ENCODE data around the gene ARID3A. TPM values are rescaled to one million over a fixed set of nuclear protein-coding genes. Genes with fewer than 3 reads are reported as not detected.
A peak's percentile ranks its signal among the peaks of the same experiment; 100 is the strongest.

The ARID3A gene
- total and polyA plus RNA-seq, 2 of the 13 experiments (the other 11 are each of a cell fraction or from before 2014, with no cell fraction given): 71.3 to 77.9 TPM

DNA sequence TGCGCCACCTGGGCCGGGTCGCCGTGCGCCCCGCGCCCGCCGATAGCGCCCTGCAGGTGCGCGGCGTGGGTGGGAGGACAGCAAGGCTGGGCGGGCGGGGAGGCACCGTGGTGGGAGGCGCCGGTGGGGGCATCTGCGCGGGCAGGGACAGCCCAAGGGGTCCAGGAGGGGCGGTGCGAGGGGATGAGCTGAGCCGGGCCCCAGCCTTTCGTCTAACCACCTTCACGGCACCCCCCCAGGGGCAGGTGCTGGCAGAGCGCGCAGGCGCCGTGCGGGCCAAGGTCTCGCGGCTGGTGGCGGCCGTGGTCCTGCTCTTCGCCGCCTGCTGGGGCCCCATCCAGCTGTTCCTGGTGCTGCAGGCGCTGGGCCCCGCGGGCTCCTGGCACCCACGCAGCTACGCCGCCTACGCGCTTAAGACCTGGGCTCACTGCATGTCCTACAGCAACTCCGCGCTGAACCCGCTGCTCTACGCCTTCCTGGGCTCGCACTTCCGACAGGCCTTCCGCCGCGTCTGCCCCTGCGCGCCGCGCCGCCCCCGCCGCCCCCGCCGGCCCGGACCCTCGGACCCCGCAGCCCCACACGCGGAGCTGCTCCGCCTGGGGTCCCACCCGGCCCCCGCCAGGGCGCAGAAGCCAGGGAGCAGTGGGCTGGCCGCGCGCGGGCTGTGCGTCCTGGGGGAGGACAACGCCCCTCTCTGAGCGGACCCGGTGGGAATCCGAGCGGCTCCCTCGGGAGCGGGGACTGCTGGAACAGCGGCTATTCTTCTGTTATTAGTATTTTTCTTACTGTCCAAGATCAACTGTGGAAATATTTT is 5.6 kb upstream of the ARID3A start:
- BruUV-seq (replicated peaks): no TSS peak
- Histone ChIP-seq H3K36me3 (replicated peaks in 1 of 2; ENCODE audit: control insufficient read depth in 1 of 2, insufficient read depth in 2 of 2, low read length in 2 of 2) (no peaks in the 10 kb centered on the region; a peak in 1 of 5 replicates), H3K4me1 (ENCODE audit: insufficient read depth, low read length) (peaks cover 25% of the 10 kb centered on the region), H3K27ac (ENCODE audit: extremely low read length, insufficient read depth, low read length) (no peak overlapping the region), H2AFZ (ENCODE audit: low read length) (no peak overlapping the region), H3K4me2 (ENCODE audit: low read depth, low read length) (no peak overlapping the region), H3K27me3 (ENCODE audit: control insufficient read depth in 1 of 2, insufficient read depth in 2 of 2, low read length in 2 of 2) (no peaks in the 10 kb centered on the region), H3K9me3 (ENCODE audit: low read length) (no peaks in the 10 kb centered on the region), H3K4me3 (replicated peaks in 1 of 3; ENCODE audit: insufficient read depth in 1 of 3, low read depth in 2 of 3, low read length in 3 of 3) (no peak overlapping the region), H4K20me1 (ENCODE audit: insufficient read depth, low read length) (no peaks in the 10 kb centered on the region), H3K79me2 (ENCODE audit: insufficient read depth, low read length) (peaks cover 10% of the 10 kb centered on the region), H3K9ac (ENCODE audit: insufficient read depth, low read depth, low read length) (no peak overlapping the region)
- POLR2A ChIA-PET: no interaction called here
- ATAC-seq (no peak), DNase-seq (ENCODE audit: low spot score) (no peak), FAIRE-seq (no peak)
- WGBS (ENCODE audit: low lambda C conversion rate): 97% methylated on average over 50 of the region's 84 CpGs
- intact Hi-C loops (cut with micrococcal nuclease; ENCODE audit: unreplicated experiment): loop anchor here (10.0 kb wide), 1 partner anchor 255 kb away; the partner anchor contains the start of gene RNF126
- in situ Hi-C loops (cut with HindIII; ENCODE audit: extremely low pct_ligation_motif_present, low pct_unique_long_range_greater_than_20kb): loop anchor here (5.0 kb wide), 2 partner anchors 62 to 148 kb away; partner anchors contain the start of gene WDR18
- peak; percentile 21; the same call in 1 of the 2 replicates for TF ChIP-seq HOXA3 (CRISPR knock-in tag; IDR thresholded peaks at IDR 0.05)
- no peak for TF ChIP-seq EED (CRISPR knock-in tag; IDR thresholded peaks at IDR 0.05)
- TF ChIP-seq ZC3H13 (CRISPR knock-in tag; IDR thresholded peaks at IDR 0.05): no peak
- TF ChIP-seq, protein P1, sequence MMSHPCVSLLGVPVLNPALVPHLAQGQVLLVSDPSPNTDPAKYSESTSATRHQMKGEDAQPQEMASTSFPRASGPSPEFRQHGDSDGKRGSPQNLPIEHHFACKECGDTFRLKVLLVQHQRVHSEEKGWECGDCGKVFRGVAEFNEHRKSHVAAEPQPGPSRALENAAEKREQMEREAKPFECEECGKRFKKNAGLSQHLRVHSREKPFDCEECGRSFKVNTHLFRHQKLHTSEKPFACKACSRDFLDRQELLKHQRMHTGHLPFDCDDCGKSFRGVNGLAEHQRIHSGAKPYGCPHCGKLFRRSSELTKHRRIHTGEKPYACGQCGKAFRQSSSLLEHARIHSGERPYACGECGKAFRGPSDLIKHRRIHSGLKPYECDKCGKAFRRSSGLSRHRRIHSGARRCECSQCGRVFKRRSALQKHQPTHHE (CRISPR knock-in tag; IDR thresholded peaks at IDR 0.05; ENCODE audit: borderline replicate concordance): no peak
- TF ChIP-seq AKNA (CRISPR knock-in tag; IDR thresholded peaks at IDR 0.05; ENCODE audit: borderline replicate concordance): no peak
- peak; percentile 93 for TF ChIP-seq ZNF768 (CRISPR knock-in tag; IDR thresholded peaks at IDR 0.05)
- CTCF ChIA-PET (ENCODE audit: low intra/inter-chr PET ratio, low total read pairs): interaction anchor here (3.1 kb wide), 1 partner anchor 63 kb away, joined by 78 read pairs; the partner anchor contains the start of gene WDR18

Measured in HepG2 (cell line).